Esophagus squamous epithelium (tissue), 5 donors: Measurements from ENCODE around the gene ERVV-1. TPM values are rescaled to one million over a fixed set of nuclear protein-coding genes. Genes with fewer than 3 reads are reported as not detected.

Source experiments
- DNase-seq: peaks from one replicate; lab custom pipeline; 2025; lab: John Stamatoyannopoulos, UW
- H3K27ac ChIP-seq, 4 donors: fragments of 200-600 bp; sonication (generic); one replicate each; pipeline ENCODE4 v1.5.1; 2016 to 2019; ENCODE audit warnings: mild to moderate bottlenecking in 1 of 4
- H3K27me3 ChIP-seq, 4 donors: fragments of 200-600 bp; sonication (generic); 1 replicate in 3 of 4; 2 replicates in 1 of 4; pipeline versions ENCODE4 v1.5.1 to v1.6.0; 2017 to 2021; ENCODE audit warnings: antibody characterized with exemption in 1 of 4
- H3K36me3 ChIP-seq, 3 donors: fragments of 200-600 bp; sonication (generic); one replicate each; pipeline ENCODE4 v1.5.1; 2016 to 2019
- H3K4me1 ChIP-seq, 3 donors: fragments of 200-600 bp; sonication (generic); one replicate each; pipeline ENCODE4 v1.5.1; 2017 to 2019
- H3K4me3 ChIP-seq, 4 donors: fragments of 200-600 bp; sonication (generic); 1 replicate in 3 of 4; 2 replicates in 1 of 4; pipeline ENCODE4 v1.5.1; 2016 to 2019; ENCODE audit warnings: mild to moderate bottlenecking in 2 of 4, moderate library complexity in 1 of 4
- H3K9me3 ChIP-seq, 3 donors: fragments of 200-600 bp; sonication (generic); one replicate each; pipeline ENCODE4 v1.5.1; 2016 to 2019
- POLR2A ChIP-seq, 4 donors: fragments of 450-650 bp; IDR thresholded peaks; one replicate each; pipeline ENCODE4 v1.6.1; 2017; ENCODE audit warnings: antibody characterized with exemption in 4 of 4, mild to moderate bottlenecking in 4 of 4, moderate library complexity in 3 of 4
- WGBS, 2 donors: methylation state at CpG; one replicate each; pipeline ENCODE4 v1.1.5; 2018; 5-methylcytosine and 5-hydroxymethylcytosine counted together
- intact Hi-C: fragments of 100-400 bp; cut with DNase I; formaldehyde crosslinking; loops from one replicate; pipeline ENCODE4 v1.15.0; 2022
- total RNA-seq, 4 donors: library from RNA; depleted of rRNA; stranded (reverse); fragments of >200 nt; gene quantifications; one replicate each; pipeline ENCODE4 v1.1.0, GENCODE V29; 2016
- TF ChIP-seq, protein P1 (sequence below), 6 experiments: fragments of 450-650 bp in 4 of 6; fragments of 200-600 bp in 2 of 6; sonication (generic) in 2 of 6; IDR thresholded peaks; one replicate each; pipeline ENCODE4 v1.5.1; 2016 to 2019; ENCODE audit warnings: antibody characterized with exemption in 6 of 6, mild to moderate bottlenecking in 4 of 6, moderate library complexity in 4 of 6
- donor health status: DM: yes; HTN: yes; CAD: no.

The ERVV-1 gene
- total RNA-seq, 4 donors from 2014 or later: not detected

DNA sequence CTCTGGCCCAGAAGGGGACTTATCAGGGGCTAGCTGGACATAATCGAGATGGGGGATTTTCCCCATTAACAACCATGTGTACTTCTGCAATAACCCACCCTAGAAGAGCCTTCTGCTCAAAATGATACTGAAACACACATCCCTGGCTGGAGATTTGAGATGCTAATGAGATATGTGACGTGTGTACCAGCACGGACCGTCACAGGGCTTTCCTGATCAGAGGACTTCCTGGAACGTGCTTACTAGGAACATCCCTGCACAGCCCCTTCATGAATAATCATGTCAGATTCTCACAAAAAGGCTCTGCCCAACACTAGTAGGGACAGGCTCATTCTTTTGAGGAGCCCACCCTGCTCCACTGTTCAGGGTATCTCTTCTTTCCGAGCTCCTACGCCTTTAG, 6.5 kb upstream of the ERVV-1 start:
- Histone ChIP-seq H3K36me3 (no peaks in the 10 kb centered on the region), H3K9me3 (peaks cover 0 to 28% (median 7%) of the 10 kb centered on the region in 3 donors), H3K4me3 (no peak overlapping the region), H3K27ac (no peak overlapping the region), H3K4me1 (no peaks in the 10 kb centered on the region), H3K27me3 (no peaks in the 10 kb centered on the region)
- TF ChIP-seq, protein P1, sequence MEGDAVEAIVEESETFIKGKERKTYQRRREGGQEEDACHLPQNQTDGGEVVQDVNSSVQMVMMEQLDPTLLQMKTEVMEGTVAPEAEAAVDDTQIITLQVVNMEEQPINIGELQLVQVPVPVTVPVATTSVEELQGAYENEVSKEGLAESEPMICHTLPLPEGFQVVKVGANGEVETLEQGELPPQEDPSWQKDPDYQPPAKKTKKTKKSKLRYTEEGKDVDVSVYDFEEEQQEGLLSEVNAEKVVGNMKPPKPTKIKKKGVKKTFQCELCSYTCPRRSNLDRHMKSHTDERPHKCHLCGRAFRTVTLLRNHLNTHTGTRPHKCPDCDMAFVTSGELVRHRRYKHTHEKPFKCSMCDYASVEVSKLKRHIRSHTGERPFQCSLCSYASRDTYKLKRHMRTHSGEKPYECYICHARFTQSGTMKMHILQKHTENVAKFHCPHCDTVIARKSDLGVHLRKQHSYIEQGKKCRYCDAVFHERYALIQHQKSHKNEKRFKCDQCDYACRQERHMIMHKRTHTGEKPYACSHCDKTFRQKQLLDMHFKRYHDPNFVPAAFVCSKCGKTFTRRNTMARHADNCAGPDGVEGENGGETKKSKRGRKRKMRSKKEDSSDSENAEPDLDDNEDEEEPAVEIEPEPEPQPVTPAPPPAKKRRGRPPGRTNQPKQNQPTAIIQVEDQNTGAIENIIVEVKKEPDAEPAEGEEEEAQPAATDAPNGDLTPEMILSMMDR (IDR thresholded peaks at IDR 0.05): no peak
- no peak for TF ChIP-seq POLR2A (IDR thresholded peaks at IDR 0.05)
- WGBS, 2 donors: 63 to 67% methylated on average over 4 to 7 of the region's 7 CpGs
- intact Hi-C loops: no loop called here
- no peak for DNase-seq

DNA sequence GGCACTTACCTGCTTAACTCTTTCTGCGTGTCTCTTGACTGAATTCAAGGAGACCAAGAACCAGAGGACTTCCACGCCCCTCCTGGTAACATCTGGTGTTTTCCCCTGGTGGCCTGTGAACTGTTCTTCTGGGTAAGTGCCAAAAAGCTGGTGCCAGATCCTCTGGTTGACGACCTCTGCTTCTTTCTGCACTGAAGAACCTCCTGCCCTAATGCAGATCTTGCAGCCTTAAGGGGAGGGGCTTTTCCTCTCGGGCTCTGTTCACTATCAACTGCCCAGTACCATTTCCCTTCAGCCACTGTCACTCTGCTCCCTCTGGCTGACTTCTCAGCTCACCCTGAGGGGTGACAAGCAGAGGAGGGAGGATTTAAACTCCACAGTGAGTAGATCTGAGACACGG, 6.1 kb upstream of the ERVV-1 start:
- no peaks in the 10 kb centered on the region for H3K27me3 ChIP-seq
- H3K4me1 ChIP-seq: no peaks in the 10 kb centered on the region

DNA sequence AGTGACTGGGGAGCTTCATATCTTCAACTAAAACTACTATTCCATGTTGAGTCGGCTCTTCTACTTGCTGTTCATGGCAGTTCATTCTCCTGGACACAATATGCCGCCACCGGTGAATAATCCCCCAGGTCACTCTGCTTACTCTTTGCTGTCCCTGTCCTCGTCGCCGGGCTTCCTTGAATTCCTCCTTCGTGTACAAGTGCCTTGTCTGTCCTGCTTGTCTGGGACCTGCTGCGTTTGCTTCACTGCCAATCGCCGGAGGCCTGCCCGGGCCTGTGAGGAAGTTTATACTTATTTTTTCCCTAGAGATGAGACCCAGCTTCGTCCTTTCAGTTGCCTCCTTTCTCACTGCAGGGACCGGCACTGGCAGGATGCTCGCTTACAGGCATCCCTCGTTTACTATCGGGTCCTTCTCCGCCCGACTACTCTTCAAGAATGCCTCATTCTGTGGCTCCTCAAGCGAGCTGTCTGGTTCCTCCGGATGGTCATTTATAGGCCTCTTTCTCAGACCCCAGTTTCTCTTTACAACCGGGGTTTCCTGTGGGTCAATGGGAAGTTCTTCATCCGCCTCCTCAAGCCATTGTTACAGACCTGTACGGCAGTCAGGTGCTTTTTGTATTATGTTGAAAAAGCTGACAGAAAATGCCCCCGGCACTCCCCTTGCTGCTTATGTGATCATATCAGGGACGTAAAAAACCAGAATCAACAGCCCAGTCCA, 5.5 kb upstream of the ERVV-1 start:
- Histone ChIP-seq H3K36me3 (no peaks in the 10 kb centered on the region), H3K4me1 (no peaks in the 10 kb centered on the region), H3K27ac (no peak overlapping the region), H3K4me3 (no peak overlapping the region), H3K27me3 (no peaks in the 10 kb centered on the region), H3K9me3 (peaks cover 0 to 28% (median 7%) of the 10 kb centered on the region in 3 donors)
- intact Hi-C loops: no loop called here
- 61 to 66% methylated on average over 23 to 25 of the region's 25 CpGs for WGBS, 2 donors
- no peak for DNase-seq
- TF ChIP-seq, protein P1 (IDR thresholded peaks at IDR 0.05): no peak
- no peak for TF ChIP-seq POLR2A (IDR thresholded peaks at IDR 0.05)

More for the DNA sequence above, 6.1 kb upstream of the ERVV-1 start:
- TF ChIP-seq POLR2A (IDR thresholded peaks at IDR 0.05): no peak
- TF ChIP-seq, protein P1 (IDR thresholded peaks at IDR 0.05): no peak
- no peak for DNase-seq
- WGBS, 2 donors: 42 to 44% methylated on average over 5 of the region's 5 CpGs
- Histone ChIP-seq H3K36me3 (no peaks in the 10 kb centered on the region), H3K27ac (no peak overlapping the region), H3K9me3 (peaks cover 0 to 28% (median 7%) of the 10 kb centered on the region in 3 donors), H3K4me3 (no peak overlapping the region)
- intact Hi-C loops: no loop called here

DNA sequence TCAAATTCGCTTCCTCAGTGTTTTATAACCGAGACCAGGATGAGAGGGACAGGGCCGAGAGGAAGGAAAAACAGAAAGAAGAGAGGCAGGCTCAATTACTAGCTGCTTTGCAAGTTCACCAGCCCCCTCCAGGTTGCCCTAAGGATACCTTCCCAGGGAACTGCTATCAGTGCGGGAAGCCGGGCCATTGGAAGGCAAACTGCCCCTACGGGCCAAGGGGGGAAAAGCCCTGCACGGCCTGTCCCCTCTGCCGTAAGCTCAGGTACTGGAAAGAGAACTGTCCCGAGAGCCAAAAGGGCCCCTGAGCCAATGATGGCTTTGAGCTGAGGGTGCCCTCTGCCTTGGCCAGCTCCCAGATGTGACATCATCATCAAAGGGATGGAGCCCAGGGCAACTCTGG, 3.2 kb upstream of the ERVV-1 start:
- WGBS, 2 donors: 48 to 55% methylated on average over 5 to 7 of the region's 9 CpGs
- Histone ChIP-seq H3K27me3 (no peaks in the 10 kb centered on the region), H3K9me3 (peaks cover 0 to 27% (median 7%) of the 10 kb centered on the region in 3 donors), H3K27ac (no peak overlapping the region), H3K4me3 (no peak overlapping the region), H3K4me1 (no peaks in the 10 kb centered on the region), H3K36me3 (no peaks in the 10 kb centered on the region)
- intact Hi-C loops: no loop called here
- TF ChIP-seq, protein P1 (IDR thresholded peaks at IDR 0.05): no peak
- TF ChIP-seq POLR2A (IDR thresholded peaks at IDR 0.05): no peak
- no peak for DNase-seq

DNA sequence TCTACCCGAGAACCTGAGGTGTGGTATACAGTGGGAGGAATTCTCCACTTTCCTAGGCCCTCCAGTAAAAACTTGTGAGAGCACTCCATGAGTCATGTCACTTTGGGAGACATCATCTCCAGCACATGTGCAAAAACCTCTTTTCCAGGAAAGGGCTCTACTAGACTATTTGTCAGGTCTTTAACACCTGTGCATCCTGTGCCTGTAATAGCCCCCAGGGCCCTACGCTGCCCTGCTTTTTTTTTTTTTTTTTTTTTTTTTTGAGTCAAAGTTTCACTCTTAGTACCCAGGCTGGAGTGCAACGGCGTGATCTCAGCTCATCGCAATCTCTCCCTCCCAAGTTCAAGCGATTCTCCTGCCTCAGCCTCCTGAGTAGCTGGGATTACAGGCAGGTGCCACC, 1.7 kb upstream of the ERVV-1 start:
- no peaks in the 10 kb centered on the region for H3K27me3 ChIP-seq
- no peaks in the 10 kb centered on the region for H3K4me1 ChIP-seq
- H3K9me3 ChIP-seq: peaks cover 0 to 40% (median 7%) of the 10 kb centered on the region in 3 donors
- H3K27ac ChIP-seq: no peak overlapping the region
- intact Hi-C loops: no loop called here
- TF ChIP-seq POLR2A (IDR thresholded peaks at IDR 0.05): no peak
- TF ChIP-seq, protein P1 (IDR thresholded peaks at IDR 0.05): no peak
- no peak overlapping the region for H3K4me3 ChIP-seq
- no peaks in the 10 kb centered on the region for H3K36me3 ChIP-seq
- WGBS, 2 donors: 67 to 83% methylated on average over 4 to 6 of the region's 6 CpGs
- DNase-seq: no peak
